Mucosa of rectum (tissue), 2 donors: ENCODE data around the gene PCDHGB7.
"Not testable (repeated sequence)": the region's sequence is repeated elsewhere in the genome, so short reads cannot be mapped to it uniquely, and the experiment has no call there.

Experiments
- H3K27ac ChIP-seq, 2 donors: one replicate each; pipeline ENCODE4 v1.7.0; 2013; ENCODE audit warnings: inconsistent platforms in 2 of 2, low read depth in 2 of 2, low read length in 2 of 2
- H3K27me3 ChIP-seq, 2 donors: one replicate each; pipeline ENCODE4 v1.7.0; 2013; ENCODE audit warnings: low read length in 2 of 2; ENCODE audit not compliant: control insufficient read depth in 2 of 2, insufficient read depth in 2 of 2
- H3K36me3 ChIP-seq, 2 donors: one replicate each; pipeline ENCODE4 v1.7.0; 2013; ENCODE audit warnings: low read length in 2 of 2; ENCODE audit not compliant: control insufficient read depth in 2 of 2, insufficient read depth in 2 of 2
- H3K4me1 ChIP-seq, 2 donors: one replicate each; pipeline ENCODE4 v1.7.0; 2013; ENCODE audit warnings: low read length in 2 of 2, mild to moderate bottlenecking in 1 of 2; ENCODE audit not compliant: control insufficient read depth in 2 of 2, insufficient read depth in 2 of 2
- H3K4me3 ChIP-seq, 2 donors: one replicate each; pipeline ENCODE4 v1.7.0; 2013; ENCODE audit warnings: low read length in 2 of 2
- H3K9ac ChIP-seq, 2 donors: one replicate each; pipeline ENCODE4 v1.7.0; 2013; ENCODE audit warnings: low read length in 2 of 2, low read depth in 1 of 2, mild to moderate bottlenecking in 1 of 2
- H3K9me3 ChIP-seq, 2 donors: one replicate each; pipeline ENCODE4 v1.7.0; 2013; ENCODE audit warnings: low read length in 2 of 2; ENCODE audit not compliant: control insufficient read depth in 2 of 2
- donor health status: healthy.
- donor health status: Normal muscosa, but diverticular disease.

The PCDHGB7 gene

GRCh38 chr5:141432308-141432707 lies 14.8 kb downstream of the PCDHGB7 start:
- not testable (repeated sequence) for H3K27me3 ChIP-seq, H3K36me3 ChIP-seq, H3K9ac ChIP-seq, H3K4me1 ChIP-seq, H3K27ac ChIP-seq
- peak overlapping the region in 1 of 2 donors; percentile 57 for H3K4me3 ChIP-seq
- peaks cover 21 to 32% of the 10 kb centered on the region in 2 donors for H3K9me3 ChIP-seq

GRCh38 chr5:141432726-141433125 lies 15.2 kb downstream of the PCDHGB7 start:
- H3K9me3 ChIP-seq: peaks cover 21 to 28% of the 10 kb centered on the region in 2 donors
- not testable (repeated sequence) for H3K27ac ChIP-seq, H3K4me1 ChIP-seq, H3K9ac ChIP-seq, H3K36me3 ChIP-seq, H3K4me3 ChIP-seq, H3K27me3 ChIP-seq

GRCh38 chr5:141434006-141434405 lies 16.5 kb downstream of the PCDHGB7 start:
- H3K9me3 ChIP-seq: peaks cover 12 to 25% of the 10 kb centered on the region in 2 donors
- H3K4me3 ChIP-seq: no peak overlapping the region
- no peak overlapping the region for H3K9ac ChIP-seq
- H3K27me3 ChIP-seq: no peaks in the 10 kb centered on the region
- H3K4me1 ChIP-seq: no peaks in the 10 kb centered on the region
- H3K27ac ChIP-seq: no peak overlapping the region
- H3K36me3 ChIP-seq: no peaks in the 10 kb centered on the region

- H3K27ac ChIP-seq: no peak overlapping the region
- no peak overlapping the region for H3K4me3 ChIP-seq
- H3K9me3 ChIP-seq: peaks cover 13 to 21% of the 10 kb centered on the region in 2 donors
- H3K9ac ChIP-seq: no peak overlapping the region
- H3K4me1 ChIP-seq: no peaks in the 10 kb centered on the region
- no peaks in the 10 kb centered on the region for H3K27me3 ChIP-seq
- H3K36me3 ChIP-seq: no peaks in the 10 kb centered on the region
These were observed 19.7 kb downstream of the PCDHGB7 start for GRCh38 chr5:141437221-141437620.

GRCh38 chr5:141439411-141440141 lies 22.1 kb downstream of the PCDHGB7 start:
- Histone ChIP-seq H3K4me3 (no peak overlapping the region), H3K36me3 (no peaks in the 10 kb centered on the region), H3K27ac (no peak overlapping the region), H3K27me3 (no peaks in the 10 kb centered on the region), H3K9me3 (peaks cover 10 to 20% of the 10 kb centered on the region in 2 donors), H3K9ac (no peak overlapping the region), H3K4me1 (no peaks in the 10 kb centered on the region)

- no peaks in the 10 kb centered on the region for H3K36me3 ChIP-seq
- H3K4me3 ChIP-seq: no peak overlapping the region
- peaks cover 10 to 20% of the 10 kb centered on the region in 2 donors for H3K9me3 ChIP-seq
- H3K27me3 ChIP-seq: no peaks in the 10 kb centered on the region
- H3K4me1 ChIP-seq: no peaks in the 10 kb centered on the region
- H3K9ac ChIP-seq: no peak overlapping the region
- no peak overlapping the region for H3K27ac ChIP-seq
These were observed 22.9 kb downstream of the PCDHGB7 start for GRCh38 chr5:141440341-141440740.

- H3K4me1 ChIP-seq: no peaks in the 10 kb centered on the region
- no peaks in the 10 kb centered on the region for H3K27me3 ChIP-seq
- H3K27ac ChIP-seq: no peak overlapping the region
- H3K36me3 ChIP-seq: no peaks in the 10 kb centered on the region
- no peak overlapping the region for H3K4me3 ChIP-seq
- no peak overlapping the region for H3K9ac ChIP-seq
- peaks cover 10 to 16% of the 10 kb centered on the region in 2 donors for H3K9me3 ChIP-seq
These were observed 24.2 kb downstream of the PCDHGB7 start for GRCh38 chr5:141441571-141442170.

GRCh38 chr5:141465351-141465750 lies 47.9 kb downstream of the PCDHGB7 start:
- H3K36me3 ChIP-seq: no peaks in the 10 kb centered on the region
- no peaks in the 10 kb centered on the region for H3K27me3 ChIP-seq
- H3K9ac ChIP-seq: no peak overlapping the region
- H3K27ac ChIP-seq: no peak overlapping the region
- peaks cover 0 to 1% of the 10 kb centered on the region in 2 donors for H3K9me3 ChIP-seq
- no peak overlapping the region for H3K4me3 ChIP-seq
- no peaks in the 10 kb centered on the region for H3K4me1 ChIP-seq
